H9 (cell line): ENCODE measurements around the gene POR. TPM values are rescaled to one million over a fixed set of nuclear protein-coding genes. Genes with fewer than 3 reads are reported as not detected.
"Not testable (repeated sequence)": the region's sequence is repeated elsewhere in the genome, so short reads cannot be mapped to it uniquely, and the experiment has no call there.

Source experiments
- DNase-seq: peaks from one replicate; pipeline ENCODE4 v3.0.0-alpha.2; 2017
- H2AFZ ChIP-seq: one replicate; pipeline ENCODE4 v1.6.1; 2013; ENCODE audit warnings: mild to moderate bottlenecking, low read length, control low read depth, moderate library complexity
- H2AK5ac ChIP-seq: 2 replicates; pipeline ENCODE4 v1.6.1; 2013; ENCODE audit warnings: low read length, control low read depth, mixed read lengths; ENCODE audit not compliant: insufficient read length
- H2BK120ac ChIP-seq: one replicate; pipeline ENCODE4 v1.6.1; 2013; ENCODE audit warnings: low read depth, mild to moderate bottlenecking, low read length, control low read depth, inconsistent platforms; ENCODE audit not compliant: poor library complexity, severe bottlenecking
- H2BK12ac ChIP-seq: 2 replicates; pipeline ENCODE4 v1.6.1; 2013; ENCODE audit warnings: low read length, control low read depth, mixed read lengths, low read depth; ENCODE audit not compliant: insufficient read length
- H2BK15ac ChIP-seq: 2 replicates; pipeline ENCODE4 v1.6.1; 2013; ENCODE audit warnings: low read depth, low read length, control low read depth
- H2BK20ac ChIP-seq: one replicate; pipeline ENCODE4 v1.6.1; 2013; ENCODE audit warnings: low read depth, mild to moderate bottlenecking, low read length, control low read depth, inconsistent platforms; ENCODE audit not compliant: poor library complexity, severe bottlenecking
- H2BK5ac ChIP-seq: 2 replicates; pipeline ENCODE4 v1.6.1; 2013; ENCODE audit warnings: low read length, control low read depth, mixed read lengths; ENCODE audit not compliant: insufficient read length
- H3K14ac ChIP-seq: 2 replicates; pipeline ENCODE4 v1.6.1; 2013; ENCODE audit warnings: low read length, control low read depth; ENCODE audit not compliant: insufficient read depth
- H3K18ac ChIP-seq: 2 replicates; pipeline ENCODE4 v1.6.1; 2013; ENCODE audit warnings: low read depth, mild to moderate bottlenecking, mixed read lengths, low read length, control low read depth; ENCODE audit not compliant: insufficient read length
- H3K23ac ChIP-seq: 2 replicates; pipeline ENCODE4 v1.6.1; 2013; ENCODE audit warnings: low read length, control low read depth, mixed read lengths, low read depth; ENCODE audit not compliant: insufficient read length
- H3K23me2 ChIP-seq: 2 replicates; pipeline ENCODE4 v1.6.1; 2013; ENCODE audit warnings: low read depth, mild to moderate bottlenecking, mixed read lengths, low read length, control low read depth; ENCODE audit not compliant: insufficient read length, poor library complexity, severe bottlenecking
- H3K27ac ChIP-seq: 2 replicates; pipeline ENCODE4 v1.5.1; 2013; ENCODE audit warnings: low read length, control low read depth, mixed read lengths, low read depth; ENCODE audit not compliant: insufficient read length
- H3K27me3 ChIP-seq: 2 replicates; pipeline ENCODE4 v1.6.1; 2013; ENCODE audit warnings: low read length, control low read depth, inconsistent platforms; ENCODE audit not compliant: insufficient read depth
- H3K4ac ChIP-seq: 2 replicates; pipeline ENCODE4 v1.6.1; 2013; ENCODE audit warnings: low read depth, mild to moderate bottlenecking, control low read depth, inconsistent platforms, low read length, moderate library complexity
- H3K4me1 ChIP-seq: 2 replicates; pipeline ENCODE4 v1.6.1; 2013; ENCODE audit warnings: low read length, control low read depth, inconsistent platforms; ENCODE audit not compliant: insufficient read depth
- H3K4me2 ChIP-seq: 2 replicates; pipeline ENCODE4 v1.6.1; 2013; ENCODE audit warnings: low read length, control low read depth, mixed read lengths; ENCODE audit not compliant: insufficient read length, insufficient read depth
- H3K56ac ChIP-seq: 2 replicates; pipeline ENCODE4 v1.6.1; 2013; ENCODE audit warnings: low read depth, mild to moderate bottlenecking, mixed read lengths, low read length, control low read depth; ENCODE audit not compliant: insufficient read length
- H3K79me1 ChIP-seq: 2 replicates; pipeline ENCODE4 v1.6.1; 2013; ENCODE audit warnings: low read depth, mild to moderate bottlenecking, moderate library complexity, low read length, control low read depth, inconsistent platforms; ENCODE audit not compliant: insufficient read depth, poor library complexity, severe bottlenecking
- H3K79me2 ChIP-seq: 2 replicates; pipeline ENCODE4 v1.6.1; 2013; ENCODE audit warnings: low read length, control low read depth, inconsistent platforms; ENCODE audit not compliant: insufficient read depth
- H3K9ac ChIP-seq: 2 replicates; pipeline ENCODE4 v1.6.1; 2013; ENCODE audit warnings: low read length, control low read depth, mixed read lengths; ENCODE audit not compliant: insufficient read length; ENCODE audit errors: extremely low read depth
- H3K9me3 ChIP-seq: one replicate; pipeline ENCODE4 v1.6.1; 2013; ENCODE audit warnings: low read depth, low read length, inconsistent platforms; ENCODE audit not compliant: control insufficient read depth
- H3T11ph ChIP-seq: one replicate; pipeline ENCODE4 v1.6.1; 2013; ENCODE audit warnings: mild to moderate bottlenecking, low read length, control low read depth, inconsistent platforms
- H4K20me1 ChIP-seq: one replicate; pipeline ENCODE4 v1.6.1; 2013; ENCODE audit not compliant: control insufficient read depth, insufficient read length, insufficient read depth
- H4K5ac ChIP-seq: 2 replicates; pipeline ENCODE4 v1.6.1; 2013; ENCODE audit warnings: low read depth, mild to moderate bottlenecking, mixed read lengths, low read length, control low read depth; ENCODE audit not compliant: insufficient read length
- H4K8ac ChIP-seq: replicated peaks from 2 replicates; pipeline ENCODE4 v1.6.1; 2013; ENCODE audit warnings: low read length, control low read depth, mixed read lengths, low read depth; ENCODE audit not compliant: insufficient read length
- H4K91ac ChIP-seq: 2 replicates; pipeline ENCODE4 v1.6.1; 2013; ENCODE audit warnings: low read depth, mild to moderate bottlenecking, moderate library complexity, mixed read lengths, low read length, control low read depth; ENCODE audit not compliant: insufficient read length
- H3K27ac Mint-ChIP-seq, 3 experiments: 2 replicates in 2 of 3; 3 replicates in 1 of 3; pipeline ENCODE4 v1.8.0; 2020 to 2021; ENCODE audit warnings: mixed read lengths in 3 of 3, mild to moderate bottlenecking in 1 of 3, moderate library complexity in 1 of 3
- H3K27me3 Mint-ChIP-seq: 2 replicates; pipeline ENCODE4 v1.8.0; 2021; ENCODE audit warnings: low read depth, mild to moderate bottlenecking, moderate library complexity, mixed read lengths
- H3K36me3 Mint-ChIP-seq, 3 experiments: 2 replicates in 2 of 3; 3 replicates in 1 of 3; pipeline ENCODE4 v1.8.0; 2020 to 2021; ENCODE audit warnings: low read depth in 3 of 3, mixed read lengths in 3 of 3; ENCODE audit not compliant: insufficient read depth in 1 of 3
- H3K4me1 Mint-ChIP-seq, 2 experiments: 2 replicates each; pipeline ENCODE4 v1.8.0; 2020; ENCODE audit warnings: mixed read lengths in 2 of 2
- H3K4me3 Mint-ChIP-seq, 2 experiments: 2 replicates in 1 of 2; 3 replicates in 1 of 2; pipeline ENCODE4 v1.8.0; 2020 to 2021; ENCODE audit warnings: mild to moderate bottlenecking in 2 of 2, mixed read lengths in 2 of 2, moderate library complexity in 1 of 2
- H3K9me3 Mint-ChIP-seq, 2 experiments: 2 replicates in 1 of 2; 3 replicates in 1 of 2; pipeline ENCODE4 v1.8.0; 2020; ENCODE audit warnings: mild to moderate bottlenecking in 2 of 2, mixed read lengths in 2 of 2, moderate library complexity in 1 of 2
- WGBS: extraction: QIAGEN DNeasy Blood & Tissue Kit; methylation state at CpG from one replicate; pipeline ENCODE4 v1.1.7; 2013; ENCODE audit warnings: missing lambda C conversion rate, low lambda C conversion rate, mixed read lengths; ENCODE audit not compliant: insufficient read length; ENCODE audit errors: extremely low coverage; 5-methylcytosine and 5-hydroxymethylcytosine counted together
- total RNA-seq: library from RNA; stranded (reverse); gene quantifications from 2 replicates; pipeline ENCODE4 v1.2.1, GENCODE V29; 2021
- TF ChIP-seq, protein P1 (sequence below): fragments of 200-600 bp; sonication (generic); conservative IDR thresholded peaks from 3 replicates; pipeline ENCODE4 v1.8.0; 2021; ENCODE audit warnings: antibody characterized with exemption, mild to moderate bottlenecking

Gene POR
- total RNA-seq, 1 experiment from 2014 or later, result 128 TPM

DNA sequence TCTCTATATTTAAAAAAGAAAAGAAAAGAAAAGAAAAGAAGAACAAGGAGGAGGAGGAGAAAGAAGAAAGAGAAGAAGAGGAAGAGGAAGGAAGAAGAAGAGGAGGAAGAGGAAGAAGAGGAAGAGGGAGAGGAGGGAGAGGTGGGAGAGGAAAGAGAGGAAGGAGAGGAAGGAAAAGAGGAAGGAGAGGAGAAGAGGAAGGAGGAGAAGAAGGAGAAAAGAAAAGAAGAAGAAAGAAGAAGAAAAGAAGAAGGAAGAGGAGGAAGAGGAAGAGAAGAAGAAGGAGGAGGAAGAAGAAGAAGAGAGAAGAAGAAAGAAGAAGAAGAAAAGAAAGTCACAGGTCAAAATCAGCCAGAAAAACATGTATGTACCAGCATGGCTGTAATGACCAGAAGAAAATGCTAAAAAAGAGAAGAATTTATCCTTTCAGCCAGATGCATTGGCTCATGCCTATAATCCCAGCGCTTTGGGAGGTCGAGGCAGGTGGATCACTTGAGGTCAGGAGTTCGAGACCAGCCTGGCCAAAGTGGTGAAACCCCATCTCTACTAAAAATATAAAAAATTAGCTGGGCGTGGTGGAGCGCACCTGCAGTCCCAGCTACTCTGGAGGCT lies 5.3 kb upstream of the POR start:
- H3T11ph ChIP-seq, result no peak overlapping the region
- H3K4ac ChIP-seq, result no peak overlapping the region
- TF ChIP-seq, protein P1, sequence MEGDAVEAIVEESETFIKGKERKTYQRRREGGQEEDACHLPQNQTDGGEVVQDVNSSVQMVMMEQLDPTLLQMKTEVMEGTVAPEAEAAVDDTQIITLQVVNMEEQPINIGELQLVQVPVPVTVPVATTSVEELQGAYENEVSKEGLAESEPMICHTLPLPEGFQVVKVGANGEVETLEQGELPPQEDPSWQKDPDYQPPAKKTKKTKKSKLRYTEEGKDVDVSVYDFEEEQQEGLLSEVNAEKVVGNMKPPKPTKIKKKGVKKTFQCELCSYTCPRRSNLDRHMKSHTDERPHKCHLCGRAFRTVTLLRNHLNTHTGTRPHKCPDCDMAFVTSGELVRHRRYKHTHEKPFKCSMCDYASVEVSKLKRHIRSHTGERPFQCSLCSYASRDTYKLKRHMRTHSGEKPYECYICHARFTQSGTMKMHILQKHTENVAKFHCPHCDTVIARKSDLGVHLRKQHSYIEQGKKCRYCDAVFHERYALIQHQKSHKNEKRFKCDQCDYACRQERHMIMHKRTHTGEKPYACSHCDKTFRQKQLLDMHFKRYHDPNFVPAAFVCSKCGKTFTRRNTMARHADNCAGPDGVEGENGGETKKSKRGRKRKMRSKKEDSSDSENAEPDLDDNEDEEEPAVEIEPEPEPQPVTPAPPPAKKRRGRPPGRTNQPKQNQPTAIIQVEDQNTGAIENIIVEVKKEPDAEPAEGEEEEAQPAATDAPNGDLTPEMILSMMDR, result no peak
- no peak overlapping the region for H2AK5ac ChIP-seq
- H3K9me3 ChIP-seq, result no peaks in the 10 kb centered on the region
- Mint-ChIP-seq H3K27me3 (no peaks in the 10 kb centered on the region; the same call in 1 of the 2 replicates), H3K27ac (no peak overlapping the region), H3K36me3 (no peaks in the 10 kb centered on the region), H3K4me3 (no peak overlapping the region; a peak in 1 of 5 replicates), H3K9me3 (no peaks in the 10 kb centered on the region; a peak in 1 of 5 replicates), H3K4me1 (peaks cover 12 to 18% of the 10 kb centered on the region in 2 experiments)
- H2BK5ac ChIP-seq, result no peak overlapping the region
- no peaks in the 10 kb centered on the region for H3K23me2 ChIP-seq
- H3K27me3 ChIP-seq, result no peaks in the 10 kb centered on the region
- H4K91ac ChIP-seq, result no peak overlapping the region
- no peak overlapping the region for H2BK15ac ChIP-seq
- no peaks in the 10 kb centered on the region for H3K79me1 ChIP-seq
- no peak overlapping the region for H3K9ac ChIP-seq
- no peak overlapping the region for H3K18ac ChIP-seq
- H3K27ac ChIP-seq, result no peak overlapping the region
- no peak overlapping the region for H4K5ac ChIP-seq
- H3K4me2 ChIP-seq, result no peak overlapping the region
- H2BK20ac ChIP-seq, result no peak overlapping the region
- H3K4me1 ChIP-seq, result peaks cover 5% of the 10 kb centered on the region; the same call in 1 of the 2 replicates
- no peak overlapping the region for H3K56ac ChIP-seq
- H3K14ac ChIP-seq, result no peak overlapping the region
- no peak overlapping the region for H2BK120ac ChIP-seq
- H2AFZ ChIP-seq, result no peak overlapping the region
- no peak overlapping the region for H2BK12ac ChIP-seq
- DNase-seq, result no peak
- WGBS, result no CpG with 5 or more reads among the region's 5 CpGs
- H4K20me1 ChIP-seq, result no peaks in the 10 kb centered on the region
- H3K79me2 ChIP-seq, result no peaks in the 10 kb centered on the region
- H3K23ac ChIP-seq, result no peak overlapping the region
- H4K8ac ChIP-seq, result no peak overlapping the region

DNA sequence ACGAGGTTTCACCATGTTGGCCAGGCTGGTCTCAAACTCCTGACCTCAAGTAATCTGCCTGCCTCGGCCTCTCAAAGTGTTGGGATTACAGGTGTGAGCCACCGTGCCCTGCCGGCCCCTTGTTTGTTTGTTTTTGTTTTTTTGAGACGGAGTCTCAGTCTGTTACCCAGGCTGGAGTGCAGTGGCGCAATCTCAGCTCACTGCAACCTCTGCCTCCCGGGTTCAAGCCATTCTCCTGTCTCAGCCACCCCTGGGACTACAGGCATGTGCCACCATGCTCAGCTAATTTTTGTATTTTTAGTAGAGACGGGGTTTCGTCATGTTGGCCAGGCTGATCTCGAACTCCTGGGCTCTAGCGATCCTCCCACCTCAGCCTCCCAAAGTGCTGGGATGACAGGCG lies 3.8 kb upstream of the POR start:
- not testable (repeated sequence) for H3K56ac ChIP-seq, H3K27ac ChIP-seq, H4K20me1 ChIP-seq, H3K27me3 ChIP-seq, H3K9ac ChIP-seq, H3K4me2 ChIP-seq, H2BK15ac ChIP-seq, H3K27me3 Mint-ChIP-seq, H2AK5ac ChIP-seq, H3K23me2 ChIP-seq, H4K8ac ChIP-seq, H2BK12ac ChIP-seq, H3T11ph ChIP-seq, H2BK5ac ChIP-seq, H3K9me3 Mint-ChIP-seq, H3K18ac ChIP-seq, H2BK20ac ChIP-seq, H4K91ac ChIP-seq, DNase-seq, H3K36me3 Mint-ChIP-seq, H2BK120ac ChIP-seq, H3K23ac ChIP-seq, H3K79me1 ChIP-seq, H4K5ac ChIP-seq, H3K4me1 ChIP-seq, H3K4ac ChIP-seq, H3K79me2 ChIP-seq, H3K14ac ChIP-seq, H3K4me3 Mint-ChIP-seq, H2AFZ ChIP-seq, H3K9me3 ChIP-seq
- H3K27ac Mint-ChIP-seq, result peak overlapping the region in 1 of 3 experiments; percentile 18; a peak in 1 of 7 replicates
- WGBS, result no CpG with 5 or more reads among the region's 12 CpGs
- peaks cover 13 to 15% of the 10 kb centered on the region in 2 experiments for H3K4me1 Mint-ChIP-seq
